IMR-90 (cell line): ENCODE results near the gene SLC25A24.
"Not testable (repeated sequence)": the region's sequence is repeated elsewhere in the genome, so short reads cannot be mapped to it uniquely, and the experiment has no call there.

Source experiments
- MAFK ChIP-seq: IDR thresholded peaks from 2 replicates; pipeline ENCODE4 v1.6.1; 2012; ENCODE audit warnings: low read depth, low read length, improper control_type of control experiment
- POLR2A ChIP-seq: IDR thresholded peaks from 2 replicates; pipeline ENCODE4 v1.6.1; 2012; ENCODE audit warnings: mild to moderate bottlenecking, low read depth, low read length
- RAD21 ChIP-seq: IDR thresholded peaks from 2 replicates; pipeline ENCODE4 v1.6.1; 2012; ENCODE audit warnings: low read length, improper control_type of control experiment
- TF ChIP-seq, protein P1 (sequence below): fragments of 150-350 bp; IDR thresholded peaks from 2 replicates; pipeline ENCODE4 v1.6.1; 2017; ENCODE audit warnings: mild to moderate bottlenecking, antibody characterized with exemption, low read length, low read depth
- TF ChIP-seq, protein P2 (sequence below): conservative IDR thresholded peaks from 2 replicates; pipeline ENCODE4 v1.5.1; 2012; ENCODE audit warnings: mild to moderate bottlenecking, low read depth, low read length, improper control_type of control experiment

DNA sequence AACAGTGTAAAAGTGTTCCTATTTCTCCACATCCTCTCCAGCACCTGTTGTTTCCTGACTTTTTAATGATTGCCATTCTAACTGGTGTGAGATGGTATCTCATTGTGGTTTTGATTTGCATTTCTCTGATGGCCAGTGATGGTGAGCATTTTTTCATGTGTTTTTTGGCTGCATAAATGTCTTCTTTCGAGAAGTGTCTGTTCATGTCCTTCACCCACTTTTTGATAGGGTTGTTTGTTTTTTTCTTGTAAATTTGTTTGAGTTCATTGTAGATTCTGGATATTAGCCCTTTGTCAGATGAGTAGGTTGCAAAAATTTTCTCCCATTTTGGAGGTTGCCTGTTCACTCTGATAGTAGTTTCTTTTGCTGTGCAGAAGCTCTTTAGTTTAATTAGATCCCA, 37.7 kb downstream of the SLC25A24 start:
- TF ChIP-seq POLR2A, RAD21, MAFK: not testable (repeated sequence)
- TF ChIP-seq, protein P1, sequence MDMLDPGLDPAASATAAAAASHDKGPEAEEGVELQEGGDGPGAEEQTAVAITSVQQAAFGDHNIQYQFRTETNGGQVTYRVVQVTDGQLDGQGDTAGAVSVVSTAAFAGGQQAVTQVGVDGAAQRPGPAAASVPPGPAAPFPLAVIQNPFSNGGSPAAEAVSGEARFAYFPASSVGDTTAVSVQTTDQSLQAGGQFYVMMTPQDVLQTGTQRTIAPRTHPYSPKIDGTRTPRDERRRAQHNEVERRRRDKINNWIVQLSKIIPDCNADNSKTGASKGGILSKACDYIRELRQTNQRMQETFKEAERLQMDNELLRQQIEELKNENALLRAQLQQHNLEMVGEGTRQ = not testable (repeated sequence)
- TF ChIP-seq, protein P2, sequence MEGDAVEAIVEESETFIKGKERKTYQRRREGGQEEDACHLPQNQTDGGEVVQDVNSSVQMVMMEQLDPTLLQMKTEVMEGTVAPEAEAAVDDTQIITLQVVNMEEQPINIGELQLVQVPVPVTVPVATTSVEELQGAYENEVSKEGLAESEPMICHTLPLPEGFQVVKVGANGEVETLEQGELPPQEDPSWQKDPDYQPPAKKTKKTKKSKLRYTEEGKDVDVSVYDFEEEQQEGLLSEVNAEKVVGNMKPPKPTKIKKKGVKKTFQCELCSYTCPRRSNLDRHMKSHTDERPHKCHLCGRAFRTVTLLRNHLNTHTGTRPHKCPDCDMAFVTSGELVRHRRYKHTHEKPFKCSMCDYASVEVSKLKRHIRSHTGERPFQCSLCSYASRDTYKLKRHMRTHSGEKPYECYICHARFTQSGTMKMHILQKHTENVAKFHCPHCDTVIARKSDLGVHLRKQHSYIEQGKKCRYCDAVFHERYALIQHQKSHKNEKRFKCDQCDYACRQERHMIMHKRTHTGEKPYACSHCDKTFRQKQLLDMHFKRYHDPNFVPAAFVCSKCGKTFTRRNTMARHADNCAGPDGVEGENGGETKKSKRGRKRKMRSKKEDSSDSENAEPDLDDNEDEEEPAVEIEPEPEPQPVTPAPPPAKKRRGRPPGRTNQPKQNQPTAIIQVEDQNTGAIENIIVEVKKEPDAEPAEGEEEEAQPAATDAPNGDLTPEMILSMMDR = not testable (repeated sequence)
